PC-3 (cell line): ENCODE measurements around the gene TACC2.

Source experiments
- EZH2 ChIP-seq: fragments of 300-600 bp; sonication (generic); IDR thresholded peaks from one replicate; pipeline ENCODE4 v1.6.1; 2017; ENCODE audit warnings: antibody characterized with exemption, mild to moderate bottlenecking, low read length; ENCODE audit not compliant: unreplicated experiment
- EZH2phosphoT487 ChIP-seq: fragments of 300-600 bp; sonication (generic); IDR thresholded peaks from 2 replicates; pipeline ENCODE4 v1.6.1; 2018; ENCODE audit warnings: mild to moderate bottlenecking, antibody characterized with exemption, low read length, borderline replicate concordance
- TF ChIP-seq, protein P1 (sequence below): fragments of 300-600 bp; sonication (generic); conservative IDR thresholded peaks from 2 replicates; pipeline ENCODE4 v1.5.1; 2017; ENCODE audit warnings: antibody characterized with exemption, low read depth, mild to moderate bottlenecking, low read length

GRCh38 chr10:121959671-121960070 lies 29.3 kb upstream of the TACC2 start:
- TF ChIP-seq, protein P1, sequence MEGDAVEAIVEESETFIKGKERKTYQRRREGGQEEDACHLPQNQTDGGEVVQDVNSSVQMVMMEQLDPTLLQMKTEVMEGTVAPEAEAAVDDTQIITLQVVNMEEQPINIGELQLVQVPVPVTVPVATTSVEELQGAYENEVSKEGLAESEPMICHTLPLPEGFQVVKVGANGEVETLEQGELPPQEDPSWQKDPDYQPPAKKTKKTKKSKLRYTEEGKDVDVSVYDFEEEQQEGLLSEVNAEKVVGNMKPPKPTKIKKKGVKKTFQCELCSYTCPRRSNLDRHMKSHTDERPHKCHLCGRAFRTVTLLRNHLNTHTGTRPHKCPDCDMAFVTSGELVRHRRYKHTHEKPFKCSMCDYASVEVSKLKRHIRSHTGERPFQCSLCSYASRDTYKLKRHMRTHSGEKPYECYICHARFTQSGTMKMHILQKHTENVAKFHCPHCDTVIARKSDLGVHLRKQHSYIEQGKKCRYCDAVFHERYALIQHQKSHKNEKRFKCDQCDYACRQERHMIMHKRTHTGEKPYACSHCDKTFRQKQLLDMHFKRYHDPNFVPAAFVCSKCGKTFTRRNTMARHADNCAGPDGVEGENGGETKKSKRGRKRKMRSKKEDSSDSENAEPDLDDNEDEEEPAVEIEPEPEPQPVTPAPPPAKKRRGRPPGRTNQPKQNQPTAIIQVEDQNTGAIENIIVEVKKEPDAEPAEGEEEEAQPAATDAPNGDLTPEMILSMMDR = no peak
- TF ChIP-seq EZH2 = no peak
- no peak for TF ChIP-seq EZH2phosphoT487
